Type B pancreatic cell (in vitro differentiated cells): ENCODE results near the gene NUDCD3. TPM values are rescaled to one million over a fixed set of nuclear protein-coding genes. Genes with fewer than 3 reads are reported as not detected.
A peak's percentile ranks its signal among the peaks of the same experiment; 100 is the strongest.
"Not testable (repeated sequence)": the region's sequence is repeated elsewhere in the genome, so short reads cannot be mapped to it uniquely, and the experiment has no call there.

ENCODE experiments used
- DNase-seq: peaks from one replicate; pipeline ENCODE4 v3.0.0; 2021; ENCODE audit warnings: mixed read lengths; ENCODE audit not compliant: unreplicated experiment; ENCODE audit errors: extremely low spot score
- H3K27ac Mint-ChIP-seq: 2 replicates; pipeline ENCODE4 v1.8.0; 2021; ENCODE audit warnings: mild to moderate bottlenecking, mixed read lengths
- H3K27me3 Mint-ChIP-seq: 2 replicates; pipeline ENCODE4 v1.8.0; 2021; ENCODE audit warnings: mixed read lengths
- H3K36me3 Mint-ChIP-seq: 2 replicates; pipeline ENCODE4 v1.8.0; 2021; ENCODE audit warnings: mixed read lengths
- H3K4me1 Mint-ChIP-seq: one replicate; pipeline ENCODE4 v1.8.0; 2021; ENCODE audit warnings: mixed read lengths; ENCODE audit not compliant: unreplicated experiment
- H3K4me3 Mint-ChIP-seq: 2 replicates; pipeline ENCODE4 v1.8.0; 2021; ENCODE audit warnings: mild to moderate bottlenecking, mixed read lengths
- H3K9me3 Mint-ChIP-seq: 2 replicates; pipeline ENCODE4 v1.8.0; 2021; ENCODE audit warnings: mixed read lengths
- total RNA-seq: library from RNA; stranded (reverse); gene quantifications from 2 replicates; pipeline ENCODE4 v1.2.1, GENCODE V29; 2021; ENCODE audit warnings: low replicate concordance
- TF ChIP-seq, protein P1 (sequence below): fragments of 200-600 bp; sonication (generic); conservative IDR thresholded peaks from 2 replicates; pipeline ENCODE4 v1.5.0; 2021; ENCODE audit warnings: antibody characterized with exemption, mild to moderate bottlenecking

NUDCD3 gene
- total RNA-seq, 1 donor from 2014 or later: 88.5 TPM

- peak; percentile 51 for DNase-seq
- H3K4me3 Mint-ChIP-seq: no peak overlapping the region
- H3K36me3 Mint-ChIP-seq: no peaks in the 10 kb centered on the region
- H3K27ac Mint-ChIP-seq: no peak overlapping the region
- H3K9me3 Mint-ChIP-seq: no peaks in the 10 kb centered on the region
- TF ChIP-seq, protein P1, sequence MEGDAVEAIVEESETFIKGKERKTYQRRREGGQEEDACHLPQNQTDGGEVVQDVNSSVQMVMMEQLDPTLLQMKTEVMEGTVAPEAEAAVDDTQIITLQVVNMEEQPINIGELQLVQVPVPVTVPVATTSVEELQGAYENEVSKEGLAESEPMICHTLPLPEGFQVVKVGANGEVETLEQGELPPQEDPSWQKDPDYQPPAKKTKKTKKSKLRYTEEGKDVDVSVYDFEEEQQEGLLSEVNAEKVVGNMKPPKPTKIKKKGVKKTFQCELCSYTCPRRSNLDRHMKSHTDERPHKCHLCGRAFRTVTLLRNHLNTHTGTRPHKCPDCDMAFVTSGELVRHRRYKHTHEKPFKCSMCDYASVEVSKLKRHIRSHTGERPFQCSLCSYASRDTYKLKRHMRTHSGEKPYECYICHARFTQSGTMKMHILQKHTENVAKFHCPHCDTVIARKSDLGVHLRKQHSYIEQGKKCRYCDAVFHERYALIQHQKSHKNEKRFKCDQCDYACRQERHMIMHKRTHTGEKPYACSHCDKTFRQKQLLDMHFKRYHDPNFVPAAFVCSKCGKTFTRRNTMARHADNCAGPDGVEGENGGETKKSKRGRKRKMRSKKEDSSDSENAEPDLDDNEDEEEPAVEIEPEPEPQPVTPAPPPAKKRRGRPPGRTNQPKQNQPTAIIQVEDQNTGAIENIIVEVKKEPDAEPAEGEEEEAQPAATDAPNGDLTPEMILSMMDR: no peak
- H3K4me1 Mint-ChIP-seq: no peaks in the 10 kb centered on the region
- H3K27me3 Mint-ChIP-seq: peaks cover 4% of the 10 kb centered on the region
These were observed 25.3 kb upstream of the NUDCD3 start for GRCh38 chr7:44515590-44516268.

- TF ChIP-seq, protein P1: no peak
- no peaks in the 10 kb centered on the region for H3K36me3 Mint-ChIP-seq
- no peaks in the 10 kb centered on the region for H3K9me3 Mint-ChIP-seq
- peak; percentile 53 for DNase-seq
- no peaks in the 10 kb centered on the region for H3K4me1 Mint-ChIP-seq
- peaks cover 15% of the 10 kb centered on the region for H3K27me3 Mint-ChIP-seq
- no peak overlapping the region for H3K27ac Mint-ChIP-seq
- H3K4me3 Mint-ChIP-seq: no peak overlapping the region
These were observed 22.3 kb upstream of the NUDCD3 start for GRCh38 chr7:44512736-44513135.

- no peaks in the 10 kb centered on the region for H3K4me1 Mint-ChIP-seq
- no peak overlapping the region for H3K27ac Mint-ChIP-seq
- H3K4me3 Mint-ChIP-seq: no peak overlapping the region
- H3K27me3 Mint-ChIP-seq: peaks cover 15% of the 10 kb centered on the region
- no peaks in the 10 kb centered on the region for H3K36me3 Mint-ChIP-seq
- H3K9me3 Mint-ChIP-seq: peaks cover under 1% of the 10 kb centered on the region
- DNase-seq: peak; percentile 47
- TF ChIP-seq, protein P1: no peak
These were observed 21.5 kb upstream of the NUDCD3 start for GRCh38 chr7:44511863-44512468.

GRCh38 chr7:44511236-44511635 is 20.8 kb upstream of the NUDCD3 start:
- TF ChIP-seq, protein P1: no peak
- Mint-ChIP-seq H3K27me3 (peaks cover 22% of the 10 kb centered on the region), H3K4me3 (no peak overlapping the region), H3K9me3 (peaks cover 5% of the 10 kb centered on the region), H3K27ac (no peak overlapping the region), H3K4me1 (no peaks in the 10 kb centered on the region), H3K36me3 (no peaks in the 10 kb centered on the region)
- DNase-seq: no peak

DNA sequence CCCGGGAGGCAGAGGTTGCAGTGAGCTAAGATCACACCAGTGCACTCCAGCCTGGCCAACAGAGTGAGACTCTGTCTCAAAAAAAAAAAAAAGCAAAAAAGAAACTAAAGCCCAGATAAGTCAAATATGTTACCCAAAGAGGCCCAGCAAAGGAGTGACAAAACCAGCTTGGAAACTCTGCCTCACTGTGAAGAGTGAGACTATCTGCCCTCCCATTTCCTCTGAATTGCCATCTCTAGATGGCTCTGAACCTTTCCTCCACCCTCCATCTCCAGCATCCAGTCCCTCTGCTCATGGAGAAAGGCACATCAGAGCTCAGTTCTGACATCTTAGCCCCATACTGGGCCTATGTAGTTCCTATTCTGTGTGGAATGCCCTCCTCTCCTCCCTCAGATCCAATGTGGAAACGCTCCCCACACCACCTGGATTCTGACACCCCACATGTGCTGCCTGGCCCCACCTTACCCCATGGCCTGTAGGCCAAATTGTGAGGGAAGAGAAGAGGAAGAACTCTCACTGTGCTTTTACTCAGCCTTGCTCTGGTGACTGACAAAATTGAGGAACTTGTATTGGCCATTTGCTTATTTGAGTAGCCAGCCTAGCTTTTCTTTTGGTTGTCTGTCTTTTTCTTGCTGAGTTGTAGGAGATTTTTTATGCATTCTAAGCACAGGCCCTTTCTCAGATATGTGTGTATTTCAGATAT is 18.0 kb upstream of the NUDCD3 start:
- Mint-ChIP-seq H3K27me3 (peaks cover 32% of the 10 kb centered on the region), H3K27ac (no peak overlapping the region), H3K36me3 (no peaks in the 10 kb centered on the region), H3K4me3 (no peak overlapping the region), H3K9me3 (peaks cover 5% of the 10 kb centered on the region), H3K4me1 (no peaks in the 10 kb centered on the region)
- TF ChIP-seq, protein P1: no peak
- DNase-seq: no peak

DNA sequence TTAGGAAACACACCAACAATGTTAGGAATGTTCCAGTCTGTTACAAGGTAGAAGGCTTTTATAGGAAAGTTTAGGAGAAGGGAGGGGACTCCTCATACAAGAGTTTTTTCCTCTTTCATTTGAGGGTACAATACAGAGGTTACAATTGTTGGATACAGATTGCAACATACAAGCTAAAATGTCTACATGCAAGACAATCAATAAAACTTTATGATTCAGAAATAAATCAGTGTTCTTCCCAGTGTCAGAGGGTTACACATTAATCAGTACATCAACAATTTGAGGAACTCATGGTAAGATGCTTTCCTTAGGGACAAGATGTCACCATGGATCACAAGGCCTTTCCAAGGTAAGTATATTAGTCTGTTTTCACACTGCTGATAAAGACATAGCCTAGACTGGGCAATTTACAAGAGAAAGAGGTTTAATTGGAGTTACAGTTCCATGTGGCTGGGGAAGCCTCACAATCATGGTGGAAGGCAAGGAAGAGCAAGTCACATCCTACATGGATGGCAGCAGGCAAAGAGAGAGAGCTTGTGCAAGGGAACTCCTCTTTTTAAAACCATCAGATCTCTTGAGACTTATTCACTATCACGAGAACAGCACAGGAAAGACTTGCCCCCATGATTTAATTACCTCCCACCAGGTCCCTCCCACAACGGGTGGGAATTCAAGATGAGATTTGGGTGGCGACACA is 16.3 kb upstream of the NUDCD3 start:
- H3K4me1 Mint-ChIP-seq, H3K9me3 Mint-ChIP-seq, H3K27ac Mint-ChIP-seq, DNase-seq, H3K36me3 Mint-ChIP-seq, H3K4me3 Mint-ChIP-seq: not testable (repeated sequence)
- peaks cover 47% of the 10 kb centered on the region for H3K27me3 Mint-ChIP-seq
